Neutrophil (primary cell): ENCODE results near the gene AIG1.
"Not testable (repeated sequence)": the region's sequence is repeated elsewhere in the genome, so short reads cannot be mapped to it uniquely, and the experiment has no call there.

Experiments
- H3K27ac ChIP-seq: fragments of 200-600 bp; sonication (generic); 2 replicates; pipeline ENCODE4 v1.5.1; 2016; ENCODE audit warnings: mild to moderate bottlenecking, moderate library complexity
- H3K27me3 ChIP-seq: fragments of 200-600 bp; sonication (generic); 2 replicates; pipeline ENCODE4 v1.6.0; 2016; ENCODE audit warnings: mild to moderate bottlenecking
- H3K36me3 ChIP-seq: fragments of 200-600 bp; sonication (generic); 2 replicates; pipeline ENCODE4 v1.5.1; 2017
- H3K4me1 ChIP-seq, 2 experiments: fragments of 200-600 bp in 1 of 2; sonication (generic) in 1 of 2; 1 replicate in 1 of 2; 2 replicates in 1 of 2; pipeline versions ENCODE4 v1.5.1 to v1.6.1; 2013 to 2016; ENCODE audit warnings: low read depth in 1 of 2, low read length in 1 of 2, mild to moderate bottlenecking in 1 of 2, moderate library complexity in 1 of 2; ENCODE audit not compliant: control insufficient read depth in 1 of 2, insufficient read depth in 1 of 2
- H3K4me3 ChIP-seq, 2 experiments: fragments of 200-600 bp in 1 of 2; sonication (generic) in 1 of 2; 1 replicate in 1 of 2; 2 replicates in 1 of 2; pipeline ENCODE4 v1.5.1; 2013 to 2016; ENCODE audit warnings: low read depth in 1 of 2, low read length in 1 of 2, mild to moderate bottlenecking in 1 of 2, moderate library complexity in 1 of 2
- H3K9me3 ChIP-seq: fragments of 200-600 bp; sonication (generic); 2 replicates; pipeline ENCODE4 v1.5.1; 2016
- CTCF ChIP-seq: fragments of 200-600 bp; sonication (generic); IDR thresholded peaks from 2 replicates; pipeline ENCODE4 v1.5.1; 2016; ENCODE audit warnings: antibody characterized with exemption

AIG1 gene

GRCh38 chr6:143333749-143334520 lies 273.2 kb downstream of the AIG1 start:
- Histone ChIP-seq H3K27ac (no peak overlapping the region), H3K9me3 (no peaks in the 10 kb centered on the region), H3K4me3 (no peak overlapping the region), H3K27me3 (no peaks in the 10 kb centered on the region), H3K4me1 (no peaks in the 10 kb centered on the region), H3K36me3 (no peaks in the 10 kb centered on the region)
- no peak for TF ChIP-seq CTCF

- no peak overlapping the region for H3K4me3 ChIP-seq
- TF ChIP-seq CTCF = no peak
- H3K4me1 ChIP-seq = no peaks in the 10 kb centered on the region
- no peaks in the 10 kb centered on the region for H3K9me3 ChIP-seq
- H3K36me3 ChIP-seq = no peaks in the 10 kb centered on the region
- H3K27me3 ChIP-seq = no peaks in the 10 kb centered on the region
- H3K27ac ChIP-seq = no peak overlapping the region
Observed at GRCh38 chr6:143335865-143336264, 275.2 kb downstream of the AIG1 start.

- Histone ChIP-seq H3K27me3 (no peaks in the 10 kb centered on the region), H3K27ac (no peak overlapping the region), H3K4me1 (no peaks in the 10 kb centered on the region), H3K36me3 (no peaks in the 10 kb centered on the region), H3K4me3 (no peak overlapping the region), H3K9me3 (no peaks in the 10 kb centered on the region)
- no peak for TF ChIP-seq CTCF
Observed at GRCh38 chr6:143336446-143337152, 275.9 kb downstream of the AIG1 start.

GRCh38 chr6:143337201-143337949 lies 276.7 kb downstream of the AIG1 start:
- Histone ChIP-seq H3K27ac (no peak overlapping the region), H3K9me3 (no peaks in the 10 kb centered on the region), H3K27me3 (no peaks in the 10 kb centered on the region), H3K36me3 (no peaks in the 10 kb centered on the region), H3K4me3 (no peak overlapping the region), H3K4me1 (no peaks in the 10 kb centered on the region)
- no peak for TF ChIP-seq CTCF

- no peak overlapping the region for H3K27ac ChIP-seq
- no peaks in the 10 kb centered on the region for H3K27me3 ChIP-seq
- H3K4me3 ChIP-seq = no peak overlapping the region
- no peaks in the 10 kb centered on the region for H3K36me3 ChIP-seq
- H3K4me1 ChIP-seq = no peaks in the 10 kb centered on the region
- no peak for TF ChIP-seq CTCF
- H3K9me3 ChIP-seq = no peaks in the 10 kb centered on the region
Observed at GRCh38 chr6:143339223-143339622, 278.5 kb downstream of the AIG1 start.

GRCh38 chr6:143345477-143345876 lies 284.8 kb downstream of the AIG1 start:
- H3K4me1 ChIP-seq, H3K9me3 ChIP-seq, H3K27me3 ChIP-seq, H3K36me3 ChIP-seq, H3K27ac ChIP-seq, H3K4me3 ChIP-seq: not testable (repeated sequence)
